GM19438 (cell line): Measurements from ENCODE around the gene INPP5F.

ENCODE experiments used
- ATAC-seq: cut with Tn5 transposase; IDR thresholded peaks from one replicate; pipeline ENCODE4 v1.9.1; 2021; ENCODE audit warnings: low read depth; ENCODE audit not compliant: unreplicated experiment

Gene INPP5F, protein sequence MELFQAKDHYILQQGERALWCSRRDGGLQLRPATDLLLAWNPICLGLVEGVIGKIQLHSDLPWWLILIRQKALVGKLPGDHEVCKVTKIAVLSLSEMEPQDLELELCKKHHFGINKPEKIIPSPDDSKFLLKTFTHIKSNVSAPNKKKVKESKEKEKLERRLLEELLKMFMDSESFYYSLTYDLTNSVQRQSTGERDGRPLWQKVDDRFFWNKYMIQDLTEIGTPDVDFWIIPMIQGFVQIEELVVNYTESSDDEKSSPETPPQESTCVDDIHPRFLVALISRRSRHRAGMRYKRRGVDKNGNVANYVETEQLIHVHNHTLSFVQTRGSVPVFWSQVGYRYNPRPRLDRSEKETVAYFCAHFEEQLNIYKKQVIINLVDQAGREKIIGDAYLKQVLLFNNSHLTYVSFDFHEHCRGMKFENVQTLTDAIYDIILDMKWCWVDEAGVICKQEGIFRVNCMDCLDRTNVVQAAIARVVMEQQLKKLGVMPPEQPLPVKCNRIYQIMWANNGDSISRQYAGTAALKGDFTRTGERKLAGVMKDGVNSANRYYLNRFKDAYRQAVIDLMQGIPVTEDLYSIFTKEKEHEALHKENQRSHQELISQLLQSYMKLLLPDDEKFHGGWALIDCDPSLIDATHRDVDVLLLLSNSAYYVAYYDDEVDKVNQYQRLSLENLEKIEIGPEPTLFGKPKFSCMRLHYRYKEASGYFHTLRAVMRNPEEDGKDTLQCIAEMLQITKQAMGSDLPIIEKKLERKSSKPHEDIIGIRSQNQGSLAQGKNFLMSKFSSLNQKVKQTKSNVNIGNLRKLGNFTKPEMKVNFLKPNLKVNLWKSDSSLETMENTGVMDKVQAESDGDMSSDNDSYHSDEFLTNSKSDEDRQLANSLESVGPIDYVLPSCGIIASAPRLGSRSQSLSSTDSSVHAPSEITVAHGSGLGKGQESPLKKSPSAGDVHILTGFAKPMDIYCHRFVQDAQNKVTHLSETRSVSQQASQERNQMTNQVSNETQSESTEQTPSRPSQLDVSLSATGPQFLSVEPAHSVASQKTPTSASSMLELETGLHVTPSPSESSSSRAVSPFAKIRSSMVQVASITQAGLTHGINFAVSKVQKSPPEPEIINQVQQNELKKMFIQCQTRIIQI

GRCh38 chr10:119725828-119726675, at the start of gene INPP5F:
TSS of gene INPP5F (plus strand) at chr10:119726050. CDS start at chr10:119726263, 213 bp downstream.
- ATAC-seq, result peak; percentile 82

DNA sequence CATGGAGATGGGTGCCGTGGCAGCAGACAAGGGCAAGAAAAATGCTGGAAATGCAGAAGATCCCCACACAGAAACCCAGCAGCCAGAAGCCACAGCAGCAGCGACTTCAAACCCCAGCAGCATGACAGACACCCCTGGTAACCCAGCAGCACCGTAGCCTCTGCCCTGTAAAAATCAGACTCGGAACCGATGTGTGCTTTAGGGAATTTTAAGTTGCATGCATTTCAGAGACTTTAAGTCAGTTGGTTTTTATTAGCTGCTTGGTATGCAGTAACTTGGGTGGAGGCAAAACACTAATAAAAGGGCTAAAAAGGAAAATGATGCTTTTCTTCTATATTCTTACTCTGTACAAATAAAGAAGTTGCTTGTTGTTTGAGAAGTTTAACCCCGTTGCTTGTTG, 48.7 kb upstream of the INPP5F start:
- no peak for ATAC-seq

GRCh38 chr10:119677904-119678755, 47.7 kb upstream of the INPP5F start:
- ATAC-seq, result no peak

GRCh38 chr10:119679480-119679829, 46.4 kb upstream of the INPP5F start:
- no peak for ATAC-seq

GRCh38 chr10:119680050-119680449, 45.8 kb upstream of the INPP5F start:
- no peak for ATAC-seq

- no peak for ATAC-seq
Measured at GRCh38 chr10:119680650-119681081, 45.2 kb upstream of the INPP5F start.

- ATAC-seq, result peak; percentile 82
Measured at GRCh38 chr10:119686465-119687191, 39.2 kb upstream of the INPP5F start.

- no peak for ATAC-seq
Measured at GRCh38 chr10:119687192-119688032, 38.4 kb upstream of the INPP5F start.

DNA sequence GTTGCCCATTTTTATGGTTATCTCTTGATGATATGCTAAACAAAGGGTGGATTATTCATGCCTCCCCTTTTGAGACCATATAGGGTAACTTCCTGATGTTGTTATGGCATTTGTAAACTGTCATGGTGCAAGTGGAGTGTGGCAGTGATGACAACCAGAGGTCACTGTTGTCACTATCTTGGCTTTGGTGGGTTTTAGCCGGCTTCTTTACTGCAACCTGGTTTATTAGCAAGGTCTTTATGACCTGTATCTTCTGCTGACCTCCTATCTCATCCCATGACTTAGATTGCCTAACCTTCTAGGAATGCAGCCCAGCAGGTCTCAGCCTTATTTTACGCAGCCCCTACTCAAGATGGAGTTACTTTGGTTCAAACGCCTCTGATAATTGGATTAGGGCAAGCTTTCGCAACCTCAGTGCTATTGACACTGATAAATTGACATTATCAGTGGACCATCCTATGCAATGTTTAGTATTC, 37.8 kb upstream of the INPP5F start:
- ATAC-seq, result no peak

DNA sequence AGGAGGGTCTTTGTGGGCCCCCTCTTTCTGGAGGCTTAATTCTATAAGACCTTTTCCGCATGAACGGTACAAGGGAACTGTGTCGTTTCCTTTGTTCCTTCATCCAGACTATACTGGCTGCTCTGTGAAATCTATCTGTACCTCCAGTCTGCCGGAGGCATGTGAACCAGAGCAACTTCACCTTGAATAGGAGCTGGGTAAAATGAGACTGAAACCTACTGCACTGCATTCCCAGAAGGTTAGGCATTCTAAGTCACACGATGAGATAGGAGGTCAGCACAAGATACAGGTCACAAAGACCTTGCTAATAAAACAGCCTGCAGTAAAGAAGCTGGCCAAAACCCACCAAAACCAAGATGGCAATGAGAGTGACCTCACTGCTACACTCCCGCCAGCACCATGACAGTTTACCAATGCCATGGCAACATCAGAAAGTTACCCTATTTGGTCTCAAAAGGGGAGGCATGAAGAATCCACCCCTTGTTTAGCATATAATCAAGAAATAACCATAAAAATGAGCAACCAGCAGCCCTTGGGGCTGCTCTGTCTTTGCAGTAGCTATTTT, 36.8 kb upstream of the INPP5F start:
- no peak for ATAC-seq

- ATAC-seq, result no peak
Measured at GRCh38 chr10:119691726-119692125, 34.1 kb upstream of the INPP5F start.

DNA sequence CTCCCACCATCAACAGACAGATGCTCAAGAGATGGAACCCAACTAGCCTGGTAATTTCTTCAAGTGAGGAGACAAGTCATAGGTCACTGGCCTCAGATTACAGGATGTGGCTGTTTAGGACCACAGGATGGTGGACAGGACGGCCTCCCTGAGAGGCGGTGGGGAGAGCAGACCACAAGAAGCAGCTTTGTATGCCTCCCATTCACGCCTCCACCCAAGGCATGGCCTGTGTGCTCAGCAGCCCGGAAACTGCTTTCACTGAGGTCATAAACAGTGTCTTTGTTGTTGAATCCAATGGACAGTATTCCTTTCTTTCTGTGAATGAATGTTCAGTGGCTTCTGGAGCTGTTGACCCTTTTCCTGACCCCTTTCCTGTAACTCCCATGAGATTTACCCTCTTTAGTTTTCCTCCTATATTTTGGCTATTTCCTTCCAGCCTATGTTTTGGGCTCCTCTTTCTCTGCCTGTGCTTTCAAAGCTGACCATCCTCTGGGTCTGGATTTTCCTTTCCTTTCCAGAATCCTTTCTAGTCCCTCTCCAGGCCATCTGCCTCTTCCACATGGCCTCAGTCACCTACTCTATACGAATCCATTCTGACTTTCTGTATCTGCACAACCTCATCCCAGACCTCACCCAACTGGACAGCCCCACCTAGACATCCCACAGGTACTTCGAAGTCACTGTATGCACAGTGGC, 32.4 kb upstream of the INPP5F start:
- peak; percentile 60 for ATAC-seq

DNA sequence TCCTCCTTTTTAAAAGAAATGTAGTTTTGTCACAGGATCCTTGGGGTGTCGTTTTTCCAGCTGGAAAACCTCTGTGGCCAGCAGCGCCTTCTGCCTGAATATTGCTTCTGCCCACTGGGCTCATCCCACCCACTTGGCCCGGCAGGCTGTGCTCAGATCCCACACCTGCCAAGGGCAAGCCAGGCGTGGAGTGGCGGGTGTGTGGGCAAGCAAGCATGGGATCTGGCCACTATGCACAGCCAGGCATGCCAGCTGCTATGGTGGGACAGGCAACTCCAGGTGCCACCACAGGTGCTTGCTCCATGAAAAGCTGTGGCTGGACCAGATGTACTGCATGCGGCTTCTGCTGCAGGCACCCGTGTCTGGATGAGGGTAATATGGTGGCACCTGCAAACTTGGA, 31.2 kb upstream of the INPP5F start:
- no peak for ATAC-seq

- peak; percentile 33 for ATAC-seq
Measured at GRCh38 chr10:119700321-119700954, 25.4 kb upstream of the INPP5F start.

GRCh38 chr10:119701861-119702260, 24.0 kb upstream of the INPP5F start:
- ATAC-seq, result no peak

DNA sequence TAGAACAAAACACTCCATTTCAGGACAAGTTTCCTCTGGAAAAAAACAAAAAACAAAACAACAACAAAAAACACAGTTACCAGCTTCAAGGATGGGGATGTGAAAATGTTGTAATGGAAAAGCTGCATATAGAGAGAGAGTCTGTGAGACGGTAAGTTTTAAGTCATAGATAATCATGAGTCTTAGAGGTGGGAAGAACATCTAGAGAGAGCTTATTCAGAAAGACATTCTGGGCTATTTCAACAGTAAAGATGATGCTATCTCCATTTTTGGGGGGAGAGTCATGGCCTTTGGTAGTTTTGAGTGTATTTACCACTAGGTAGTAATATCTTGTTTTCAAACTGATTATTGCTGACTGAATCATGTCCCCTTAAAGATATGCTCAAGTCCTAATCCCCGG, 23.3 kb upstream of the INPP5F start:
- no peak for ATAC-seq
